RWPE1 (cell line): Measurements from ENCODE around the gene RNU5B-1.

Experiments
- CTCF ChIA-PET: fragments of 350-600 bp; sonication (Branson Sonifier 250); formaldehyde crosslinking; extraction: SDS; loops from one replicate; lab custom pipeline; 2021; lab: Yijun Ruan, JAX
- POLR2A ChIA-PET: fragments of 400-600 bp; formaldehyde crosslinking; extraction: SDS; loops from one replicate; lab custom pipeline; 2020; ENCODE audit warnings: antibody characterized with exemption; ENCODE audit not compliant: low non-redundant PET; lab: Yijun Ruan, JAX
- DNase-seq: peaks from one replicate; pipeline ENCODE4 v3.0.0; 2012; ENCODE audit warnings: low spot score
- H3K27ac ChIP-seq: fragments of 450-650 bp; 2 replicates; pipeline ENCODE4 v1.5.1; 2017
- TF ChIP-seq, protein P1 (sequence below): fragments of 450-650 bp; conservative IDR thresholded peaks from 2 replicates; pipeline ENCODE4 v1.5.1; 2017; ENCODE audit warnings: low read depth, mild to moderate bottlenecking

The RNU5B-1 gene

GRCh38 chr15:65323071-65323511 lies 18.6 kb downstream of the RNU5B-1 start:
- POLR2A ChIA-PET: no interaction called here
- DNase-seq: no peak

DNA sequence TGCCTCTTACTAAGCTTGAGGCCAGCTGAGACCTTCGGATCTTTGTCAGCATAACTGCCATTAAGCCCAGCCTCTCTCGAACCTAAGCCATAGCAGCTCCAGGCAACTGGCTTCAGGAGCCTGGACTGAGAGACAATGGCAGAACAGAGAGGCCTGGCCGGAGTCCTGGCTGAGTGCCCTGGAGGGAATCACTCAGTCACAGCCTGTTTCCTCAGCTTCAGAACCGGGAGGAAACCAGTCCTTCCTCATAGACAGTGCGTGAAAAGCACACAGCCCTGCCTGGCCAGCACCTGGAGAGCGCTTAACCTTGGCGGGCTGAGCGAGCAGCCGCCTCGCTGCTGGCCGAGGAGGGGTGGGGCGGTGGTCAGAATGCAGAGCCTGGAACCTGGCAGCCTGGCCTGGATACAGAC lies 21.6 kb downstream of the RNU5B-1 start:
- POLR2A ChIA-PET: interaction anchor here (0.6 kb wide), 1 partner anchor 1215 kb away, joined by 3 read pairs; no protein-coding TSS in a partner anchor
- TF ChIP-seq, protein P1, sequence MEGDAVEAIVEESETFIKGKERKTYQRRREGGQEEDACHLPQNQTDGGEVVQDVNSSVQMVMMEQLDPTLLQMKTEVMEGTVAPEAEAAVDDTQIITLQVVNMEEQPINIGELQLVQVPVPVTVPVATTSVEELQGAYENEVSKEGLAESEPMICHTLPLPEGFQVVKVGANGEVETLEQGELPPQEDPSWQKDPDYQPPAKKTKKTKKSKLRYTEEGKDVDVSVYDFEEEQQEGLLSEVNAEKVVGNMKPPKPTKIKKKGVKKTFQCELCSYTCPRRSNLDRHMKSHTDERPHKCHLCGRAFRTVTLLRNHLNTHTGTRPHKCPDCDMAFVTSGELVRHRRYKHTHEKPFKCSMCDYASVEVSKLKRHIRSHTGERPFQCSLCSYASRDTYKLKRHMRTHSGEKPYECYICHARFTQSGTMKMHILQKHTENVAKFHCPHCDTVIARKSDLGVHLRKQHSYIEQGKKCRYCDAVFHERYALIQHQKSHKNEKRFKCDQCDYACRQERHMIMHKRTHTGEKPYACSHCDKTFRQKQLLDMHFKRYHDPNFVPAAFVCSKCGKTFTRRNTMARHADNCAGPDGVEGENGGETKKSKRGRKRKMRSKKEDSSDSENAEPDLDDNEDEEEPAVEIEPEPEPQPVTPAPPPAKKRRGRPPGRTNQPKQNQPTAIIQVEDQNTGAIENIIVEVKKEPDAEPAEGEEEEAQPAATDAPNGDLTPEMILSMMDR: no peak
- no peak overlapping the region for H3K27ac ChIP-seq
- no peak for DNase-seq
- CTCF ChIA-PET: interaction anchor here (2.1 kb wide), 1 partner anchor 60 kb away, joined by 9 read pairs; no protein-coding TSS in a partner anchor

More at GRCh38 chr15:65323071-65323511, 18.6 kb downstream of the RNU5B-1 start:
- CTCF ChIA-PET: interaction anchor here (0.6 to 2.7 kb wide), 3 partner anchors 48 to 62 kb away, joined by 3 to 33 read pairs (median 4); no protein-coding TSS in a partner anchor
- TF ChIP-seq, protein P1: no peak
- no peak overlapping the region for H3K27ac ChIP-seq

- ChIA-PET POLR2A (interaction anchor here (0.6 kb wide), 1 partner anchor 1214 kb away, joined by 3 read pairs; no protein-coding TSS in a partner anchor), CTCF (interaction anchor here (2.1 kb wide), 1 partner anchor 59 kb away, joined by 9 read pairs; no protein-coding TSS in a partner anchor)
- no peak for DNase-seq
- TF ChIP-seq, protein P1: no peak
- no peak overlapping the region for H3K27ac ChIP-seq
These were observed 22.3 kb downstream of the RNU5B-1 start for GRCh38 chr15:65326818-65327217.

DNA sequence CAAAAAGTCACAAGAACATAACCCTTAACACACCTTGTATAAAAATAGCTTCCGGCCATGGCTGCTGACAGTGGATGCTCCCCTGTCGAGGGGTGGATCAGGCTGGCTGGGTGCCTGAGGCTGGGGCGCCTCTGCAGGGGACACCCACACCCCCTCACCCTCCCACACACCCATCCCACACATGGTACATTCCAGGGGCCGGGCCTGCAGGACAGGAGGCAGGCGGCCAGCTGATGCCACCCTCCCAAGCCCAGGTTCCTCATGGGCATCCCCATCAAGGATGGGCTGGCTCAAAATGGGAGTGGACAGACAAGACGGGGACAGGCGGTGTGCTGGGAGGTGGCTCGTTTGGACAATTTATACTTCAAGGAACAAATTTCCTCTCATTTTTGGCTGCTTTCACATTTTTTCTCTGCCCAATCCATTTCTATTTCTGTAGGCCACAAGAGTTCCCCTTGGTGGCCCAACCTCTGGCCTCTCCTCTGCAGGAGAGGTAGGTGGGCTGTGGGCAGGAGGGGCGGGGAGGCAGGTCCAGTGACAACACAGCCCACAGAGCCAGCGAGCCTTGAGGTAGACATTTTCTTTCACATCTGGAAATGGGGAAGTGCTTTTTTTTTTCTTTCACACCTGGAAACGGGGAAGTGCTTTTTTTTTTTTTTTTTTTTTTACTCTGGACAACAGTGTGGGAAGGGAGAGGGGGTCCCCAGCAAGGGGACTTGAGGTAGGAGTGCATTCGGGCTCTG lies 23.3 kb downstream of the RNU5B-1 start:
- CTCF ChIA-PET: interaction anchor here (0.7 kb wide), 2 partner anchors 55 to 191 kb away, joined by 4 to 8 read pairs; no protein-coding TSS in a partner anchor
- no peak overlapping the region for H3K27ac ChIP-seq
- POLR2A ChIA-PET: no interaction called here
- no peak for DNase-seq
- TF ChIP-seq, protein P1: no peak

- no peak for DNase-seq
- CTCF ChIA-PET: interaction anchor here (0.7 kb wide), 2 partner anchors 57 to 192 kb away, joined by 4 to 8 read pairs; no protein-coding TSS in a partner anchor
- no peak overlapping the region for H3K27ac ChIP-seq
- POLR2A ChIA-PET: no interaction called here
- TF ChIP-seq, protein P1: no peak
These were observed 24.2 kb downstream of the RNU5B-1 start for GRCh38 chr15:65328506-65329287.
